Measurements from ENCODE around the gene FZR1.
A peak's percentile ranks its signal among the peaks of the same experiment; 100 is the strongest.
"Not testable (repeated sequence)": the region's sequence is repeated elsewhere in the genome, so short reads cannot be mapped to it uniquely, and the experiment has no call there.

Gene FZR1

DNA sequence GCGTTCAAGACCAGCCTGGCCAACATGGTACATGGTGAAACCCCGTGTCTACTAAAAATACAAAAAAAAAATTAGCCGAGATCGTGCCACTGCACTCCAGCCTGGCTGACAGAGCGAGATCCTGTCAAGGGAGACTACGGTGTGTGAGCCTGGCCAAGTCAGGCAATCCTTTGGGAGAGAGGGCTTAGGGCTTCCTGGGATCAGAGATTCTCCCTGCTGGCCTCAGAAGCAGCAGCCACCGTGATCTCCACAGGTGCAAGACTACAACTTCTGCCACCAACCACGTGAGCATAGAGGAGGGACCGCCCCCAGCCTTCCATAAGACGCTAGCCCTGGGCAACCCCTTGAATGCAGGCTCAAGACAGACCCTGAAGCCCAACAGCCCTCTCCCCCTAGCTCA is 43.7 kb downstream of the FZR1 start:
- DNase-seq: no peak

DNA sequence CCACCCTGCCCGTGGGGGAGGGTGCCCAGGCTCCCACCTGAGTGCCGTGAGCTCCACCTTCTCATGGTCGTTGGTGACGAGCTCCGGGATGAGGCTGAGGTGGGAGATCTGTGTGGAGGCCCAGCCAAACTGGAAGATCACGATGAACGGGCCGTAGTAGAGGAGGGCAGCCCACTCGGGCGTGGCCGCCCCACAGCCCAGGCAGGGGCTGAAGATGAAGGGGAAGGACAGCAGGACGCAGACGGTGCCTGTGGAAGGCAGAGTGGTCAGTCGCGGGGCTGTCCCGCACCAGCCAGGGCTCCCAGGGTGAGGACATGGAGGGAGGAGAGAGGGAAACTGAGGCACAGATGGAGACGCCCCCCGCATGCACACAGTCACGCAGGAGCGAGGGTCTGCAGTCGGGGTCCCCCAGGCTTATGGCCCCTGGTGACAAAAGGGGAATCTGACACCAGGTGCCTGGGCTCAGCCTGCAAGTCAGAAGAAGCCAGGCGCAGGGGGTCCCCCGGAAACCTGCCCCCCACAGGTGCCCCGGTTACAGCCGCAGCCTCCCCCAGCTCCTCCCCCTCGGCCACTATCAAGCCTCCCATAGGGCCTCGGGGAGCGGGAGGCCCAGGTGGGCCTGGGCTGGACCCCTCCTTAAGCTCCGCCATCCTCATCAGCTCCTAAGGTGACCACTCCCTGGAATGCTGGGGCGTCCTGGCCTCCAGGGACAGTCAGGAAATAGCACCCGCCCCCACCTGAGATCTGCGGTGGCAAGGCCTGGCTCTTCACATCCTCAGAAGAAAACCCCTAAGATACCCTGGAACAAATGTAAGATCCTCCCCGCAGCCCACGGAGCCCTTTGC is 45.1 kb downstream of the FZR1 start:
- DNase-seq: no peak

DNA sequence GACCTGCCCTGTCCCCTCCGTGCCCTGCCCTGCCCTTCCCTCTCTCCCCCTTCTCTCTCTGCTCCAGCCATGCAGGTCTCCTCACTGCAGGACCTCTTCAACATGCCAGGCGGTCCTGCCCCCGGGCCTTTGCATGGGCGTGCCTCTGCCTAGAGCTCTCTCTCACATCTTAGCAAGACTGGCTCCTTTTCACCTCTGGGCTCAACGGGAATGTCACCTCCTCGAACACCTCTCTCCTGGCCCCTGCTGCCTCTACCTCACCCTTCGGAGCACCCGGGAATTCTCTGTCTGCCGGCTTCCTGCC is 45.6 kb downstream of the FZR1 start:
- DNase-seq: no peak

DNA sequence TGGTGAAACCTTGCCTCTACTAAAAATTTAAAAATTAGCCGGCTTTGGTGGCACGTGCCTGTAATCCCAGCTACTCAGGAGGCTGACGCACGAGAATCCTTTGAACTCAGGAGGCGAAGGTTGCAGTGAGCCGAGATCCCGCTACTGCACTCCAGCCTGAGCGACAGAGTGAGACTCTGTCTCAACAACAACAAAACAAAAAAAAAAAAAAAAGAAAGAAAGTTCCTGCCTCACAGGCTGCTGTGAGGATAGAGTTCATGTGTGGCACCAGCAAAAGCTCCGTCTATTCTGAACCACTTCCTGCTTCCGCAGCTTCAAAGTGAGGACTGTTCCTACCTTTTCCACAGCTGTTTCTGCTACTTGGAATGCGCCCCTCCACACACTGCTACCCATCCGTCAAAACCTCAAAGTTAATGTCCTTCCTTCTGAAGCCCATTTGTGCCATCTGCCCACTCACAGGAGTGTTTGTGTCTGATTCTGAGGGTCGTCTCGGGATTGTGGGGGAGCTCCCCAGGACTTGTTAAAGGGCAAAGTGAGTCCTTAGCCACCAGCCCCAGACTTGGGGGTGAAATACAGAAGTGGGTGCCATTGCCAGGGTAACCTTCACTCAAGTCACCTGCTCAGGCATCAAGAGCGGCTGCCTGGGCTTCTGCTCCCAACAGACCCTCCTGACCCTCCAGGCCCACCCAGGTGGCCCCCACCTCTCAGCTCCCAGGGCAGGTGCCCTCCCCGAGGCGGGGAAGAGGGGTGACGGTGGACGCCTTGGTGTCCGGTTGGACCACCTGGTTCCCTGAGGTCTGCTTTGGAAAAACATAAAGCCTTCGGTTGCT is 48.4 kb downstream of the FZR1 start:
- no peak for DNase-seq

DNA sequence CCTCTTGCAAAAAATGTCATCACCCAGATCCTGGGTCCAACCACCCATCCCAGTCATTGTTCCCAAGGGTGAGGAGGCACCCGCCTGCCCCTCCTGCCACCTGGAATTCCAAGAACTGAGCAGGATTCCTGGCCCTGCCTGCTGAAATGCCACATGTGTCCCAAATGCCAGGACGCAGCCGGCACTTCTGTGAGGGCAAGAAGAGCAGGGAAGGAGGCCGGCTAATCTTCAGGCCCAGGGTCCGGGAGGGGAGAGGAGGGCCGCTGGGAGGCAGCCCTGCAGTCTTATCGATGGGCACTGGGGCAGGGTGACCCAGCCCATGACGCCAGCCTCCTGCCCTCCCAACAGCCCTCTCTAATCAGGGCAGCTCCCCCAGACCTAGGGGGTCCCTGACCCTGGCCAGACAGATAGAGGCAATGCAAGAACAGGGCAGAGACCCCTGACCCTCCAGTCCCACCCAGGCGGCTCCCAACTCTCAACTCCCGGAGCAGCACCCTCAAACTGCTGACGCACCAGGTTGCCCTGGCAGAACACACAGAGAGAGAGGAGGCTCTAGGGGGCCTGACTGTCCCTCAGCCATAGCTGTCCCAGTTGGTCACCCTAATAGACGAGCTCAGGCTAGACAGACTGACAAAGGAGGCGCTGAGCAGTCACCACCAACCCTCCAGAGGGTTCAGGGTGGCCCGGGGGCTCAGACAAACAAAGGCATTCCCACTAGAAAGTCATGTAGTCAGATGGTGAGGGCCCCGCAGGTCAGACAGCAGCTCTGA is 49.7 kb downstream of the FZR1 start:
- no peak for DNase-seq

DNA sequence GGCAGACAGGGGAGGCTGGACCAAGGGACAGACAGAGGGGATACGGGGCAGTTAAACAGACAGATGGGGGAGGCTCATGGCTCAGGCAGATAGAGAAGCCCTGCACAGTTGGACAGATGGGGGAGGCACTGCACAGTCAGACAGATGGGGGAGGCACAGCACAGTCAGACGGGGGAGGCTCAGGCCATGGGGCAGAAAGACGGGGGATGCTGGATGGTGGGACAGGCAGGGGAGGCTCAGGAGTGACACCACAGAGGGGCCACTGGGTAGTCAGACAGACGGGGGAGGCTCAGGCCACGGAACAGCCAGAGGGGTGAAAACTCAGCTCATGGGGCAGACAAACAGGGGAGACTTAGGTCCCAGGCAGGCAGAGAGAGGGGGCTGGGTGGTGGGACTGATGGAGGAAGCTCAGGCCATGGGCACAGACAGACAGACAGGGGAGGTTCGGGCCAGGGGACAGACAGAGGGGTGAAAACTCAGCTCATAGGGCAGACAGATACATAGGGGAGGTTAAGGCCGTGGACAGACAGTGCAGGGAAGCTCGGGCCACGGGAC is 50.4 kb downstream of the FZR1 start:
- no peak for DNase-seq

DNA sequence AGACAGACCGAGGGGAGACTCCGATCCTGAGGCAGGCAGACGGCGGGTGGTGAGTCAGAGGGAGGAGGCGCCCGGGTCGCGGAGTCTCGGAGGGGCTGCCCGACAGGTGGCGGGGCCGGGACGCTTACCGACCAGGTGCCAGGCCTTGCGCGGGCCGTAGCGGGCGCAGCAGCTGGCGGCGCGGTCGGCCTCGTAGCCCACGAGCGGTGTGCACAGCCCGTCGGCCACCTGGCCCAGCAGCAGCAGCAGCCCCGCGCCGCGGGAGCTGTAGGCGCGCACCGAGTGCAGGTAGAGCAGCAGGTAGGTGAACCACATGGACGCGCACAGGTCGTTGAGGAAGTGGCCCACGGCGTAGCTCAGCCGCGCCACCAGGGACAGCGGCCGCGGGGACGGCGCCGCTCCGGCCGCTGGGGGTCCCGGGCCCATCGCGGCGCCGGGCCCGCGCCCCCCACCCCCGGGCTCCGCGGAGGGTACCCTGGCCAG is 50.9 kb downstream of the FZR1 start:
- no peak for DNase-seq

DNA sequence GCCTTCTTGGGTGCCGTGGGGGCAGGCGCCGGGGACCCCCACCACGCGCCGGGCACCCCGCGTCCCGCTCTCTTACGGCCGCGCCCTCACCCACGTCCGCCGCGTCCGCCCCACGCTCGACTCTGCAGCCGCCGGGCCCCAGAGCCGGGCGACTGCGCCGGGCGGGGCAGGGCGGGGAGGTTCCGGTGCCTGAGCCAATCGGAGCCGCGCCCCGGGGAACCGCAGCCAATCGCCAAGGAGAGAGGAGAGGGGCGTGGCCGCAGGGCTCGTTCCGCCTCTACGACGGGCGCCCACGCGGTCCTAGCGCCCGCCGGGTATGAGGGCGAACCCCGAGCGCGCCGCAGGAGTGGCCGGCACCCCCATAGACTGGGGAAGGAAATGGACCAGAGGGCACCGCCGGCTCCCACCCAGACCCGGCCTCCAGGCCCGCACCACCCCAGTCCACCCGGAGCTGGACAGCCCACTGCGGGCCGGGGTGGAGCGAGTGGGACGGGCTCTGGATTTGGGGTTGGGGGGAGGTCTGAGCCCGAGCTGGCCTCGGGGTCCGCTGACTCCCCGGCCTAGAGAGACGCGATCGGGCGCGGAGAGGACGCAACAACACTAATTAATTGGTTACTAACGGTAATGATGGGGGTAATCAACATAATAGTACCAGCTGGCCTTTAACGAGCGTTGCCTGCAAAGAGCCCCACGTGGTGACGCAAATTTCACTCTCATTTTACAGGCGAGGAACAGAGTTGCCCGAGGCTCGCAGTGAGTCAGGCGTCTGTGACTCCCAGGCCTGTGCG is 51.5 kb downstream of the FZR1 start, which contains the start of gene MFSD12:
Gene MFSD12, minus strand, starts transcription at position 126 of the 788 bp plus-strand sequence. CDS start 183 bp downstream, outside the sequence.
- DNase-seq: peak; percentile 95

DNA sequence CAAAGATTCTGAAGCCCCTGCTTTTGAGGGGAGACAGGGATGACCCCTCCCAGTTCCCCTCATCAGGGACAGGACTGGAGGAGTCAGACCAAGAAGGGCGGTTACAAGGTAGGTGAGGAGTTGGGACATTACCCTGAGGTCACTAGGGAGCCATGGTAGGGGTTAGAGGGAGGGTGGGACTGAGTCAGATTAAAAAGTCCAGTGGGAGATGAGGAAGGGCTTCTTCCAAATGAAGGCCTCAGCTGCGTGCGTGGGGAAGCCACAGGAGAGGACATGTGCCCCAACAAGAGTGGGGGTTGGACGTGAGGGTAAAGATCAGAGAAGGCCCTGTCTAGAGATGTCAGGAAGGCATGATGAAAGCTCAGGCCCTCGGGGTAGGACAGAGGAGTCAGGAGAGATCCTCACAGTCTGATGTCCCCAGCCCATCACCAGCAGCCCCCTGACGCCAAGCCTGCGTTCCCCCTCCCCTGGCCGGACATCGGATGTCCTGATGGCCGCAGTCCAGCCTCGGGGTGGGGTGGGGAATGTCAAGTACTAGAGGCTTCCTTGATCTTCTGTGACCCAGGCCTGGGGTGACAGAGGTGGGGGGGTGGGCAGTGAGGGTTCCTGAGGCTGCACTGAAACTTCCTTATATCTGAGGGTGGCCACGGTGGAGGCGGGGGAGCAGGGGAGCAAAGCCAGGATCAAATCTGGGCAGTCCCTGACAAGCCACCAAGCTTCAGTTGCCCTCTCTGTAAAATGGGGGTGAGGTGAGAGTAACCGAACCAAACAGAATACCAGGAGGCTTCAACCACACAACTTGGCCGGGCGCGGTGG is 57.8 kb downstream of the FZR1 start:
- DNase-seq: no peak

DNA sequence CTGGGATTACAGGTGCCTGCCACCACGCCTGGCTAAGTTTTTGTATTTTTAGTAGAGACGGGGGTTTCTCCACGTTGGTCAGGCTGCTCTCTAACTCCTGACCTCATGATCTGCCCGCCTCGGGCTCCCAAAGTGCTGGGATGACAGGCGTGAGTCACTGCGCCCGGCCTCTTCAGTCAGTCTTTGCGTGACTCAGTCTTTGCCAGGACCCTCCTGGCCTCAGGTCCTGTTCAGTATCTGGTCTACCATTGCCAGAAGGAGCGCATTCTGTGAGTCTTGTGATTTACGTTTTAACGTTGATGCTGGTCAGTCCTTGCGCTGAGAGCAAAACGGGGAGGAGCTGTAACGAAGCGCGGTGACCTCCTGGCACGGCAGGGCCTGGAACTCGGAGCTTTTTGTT is 59.0 kb downstream of the FZR1 start:
- DNase-seq: no peak

DNA sequence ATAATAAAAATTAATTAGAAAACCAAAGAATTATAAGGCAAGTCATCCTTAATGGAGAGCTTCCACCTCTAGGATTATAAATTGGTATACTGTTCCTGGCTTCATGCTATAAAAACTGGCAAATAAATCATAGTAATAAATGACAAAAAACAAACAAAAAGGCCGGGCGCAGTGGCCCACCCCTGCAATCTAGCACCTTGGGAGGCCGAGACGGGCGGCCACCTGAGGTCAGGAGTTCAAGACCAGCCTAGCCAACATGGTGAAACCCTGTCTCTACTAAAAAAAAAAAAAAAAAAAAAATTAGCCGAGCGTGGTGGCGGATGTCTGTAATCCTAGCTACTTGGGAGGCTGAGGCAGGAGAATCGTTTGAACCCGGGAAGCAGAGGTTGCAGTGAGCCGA is 63.9 kb downstream of the FZR1 start:
- DNase-seq: not testable (repeated sequence)

DNA sequence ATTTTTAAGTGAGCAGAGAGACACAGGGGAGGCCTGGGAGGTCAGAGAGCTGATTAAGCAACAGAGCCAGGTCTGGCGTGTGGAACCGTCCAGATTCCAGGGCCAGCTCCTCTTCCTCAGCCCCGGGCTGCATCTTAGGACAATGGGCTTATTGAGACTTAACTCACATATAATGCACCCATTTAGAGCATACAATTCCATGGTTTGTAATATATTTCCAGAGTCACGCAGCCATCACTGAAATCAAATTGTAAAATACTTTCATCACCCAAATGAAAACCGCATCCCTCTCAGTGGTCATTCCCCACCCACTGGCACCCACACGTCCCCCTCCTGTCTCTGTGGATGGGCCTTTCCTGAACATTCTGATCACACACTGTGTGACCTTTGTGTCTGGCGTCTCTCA is 64.5 kb downstream of the FZR1 start:
- no peak for DNase-seq

DNA sequence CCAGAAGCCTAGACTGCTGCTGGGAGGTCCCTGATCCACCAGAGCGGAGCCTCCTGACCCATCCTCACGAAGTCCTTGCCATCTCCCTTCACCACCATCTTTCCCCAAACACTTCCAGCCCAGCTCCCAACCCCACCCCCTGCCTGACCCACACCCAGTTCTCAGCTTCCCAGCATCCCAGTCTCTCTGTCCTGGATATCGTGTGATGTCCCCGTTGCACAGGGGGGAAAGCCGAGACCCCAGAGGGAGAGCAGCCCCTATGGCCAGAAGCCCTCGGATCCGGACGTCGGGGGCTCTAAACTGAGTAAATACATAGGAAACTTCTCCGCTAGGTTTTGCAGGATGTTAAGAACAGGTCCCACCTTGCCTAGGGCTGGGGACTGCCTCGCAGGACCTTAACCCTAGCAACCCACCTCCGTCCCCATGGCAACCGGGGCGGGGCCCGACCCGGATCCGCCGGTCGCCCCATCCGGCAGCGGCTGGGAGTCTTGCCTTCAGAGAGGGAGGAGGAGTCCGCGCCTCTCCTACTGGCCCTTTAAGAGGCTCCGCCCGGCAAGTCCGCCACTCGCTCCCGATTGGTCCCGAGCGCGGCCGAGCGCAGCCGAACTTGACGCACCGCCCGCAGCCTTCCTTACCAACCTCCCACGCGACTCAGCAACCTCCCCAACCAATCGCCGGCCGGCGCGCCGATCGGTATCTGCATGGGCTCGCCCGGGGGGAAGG is 66.2 kb downstream of the FZR1 start:
- DNase-seq: peak; percentile 100

DNA sequence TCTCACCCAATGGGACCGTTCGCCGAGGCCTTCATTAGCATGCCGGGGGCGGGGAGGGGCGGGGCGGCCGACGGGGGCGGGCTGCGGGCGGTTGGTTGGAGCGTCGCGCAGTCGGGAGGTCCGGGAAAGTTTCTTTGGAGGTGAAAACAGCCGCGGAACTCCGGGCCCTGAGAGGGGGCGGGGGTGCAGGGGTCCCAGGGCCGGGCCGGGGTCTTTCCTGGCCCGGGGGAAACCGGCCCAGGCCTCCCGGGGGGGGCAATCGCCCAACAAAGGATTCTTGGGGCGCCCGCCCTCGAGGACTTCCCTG is 66.7 kb downstream of the FZR1 start, which contains the start of gene HMG20B:
Gene HMG20B, plus strand, starts transcription at position 90 of the 307 bp plus-strand sequence. CDS start 366 bp downstream, outside the sequence.
- no peak for DNase-seq

DNA sequence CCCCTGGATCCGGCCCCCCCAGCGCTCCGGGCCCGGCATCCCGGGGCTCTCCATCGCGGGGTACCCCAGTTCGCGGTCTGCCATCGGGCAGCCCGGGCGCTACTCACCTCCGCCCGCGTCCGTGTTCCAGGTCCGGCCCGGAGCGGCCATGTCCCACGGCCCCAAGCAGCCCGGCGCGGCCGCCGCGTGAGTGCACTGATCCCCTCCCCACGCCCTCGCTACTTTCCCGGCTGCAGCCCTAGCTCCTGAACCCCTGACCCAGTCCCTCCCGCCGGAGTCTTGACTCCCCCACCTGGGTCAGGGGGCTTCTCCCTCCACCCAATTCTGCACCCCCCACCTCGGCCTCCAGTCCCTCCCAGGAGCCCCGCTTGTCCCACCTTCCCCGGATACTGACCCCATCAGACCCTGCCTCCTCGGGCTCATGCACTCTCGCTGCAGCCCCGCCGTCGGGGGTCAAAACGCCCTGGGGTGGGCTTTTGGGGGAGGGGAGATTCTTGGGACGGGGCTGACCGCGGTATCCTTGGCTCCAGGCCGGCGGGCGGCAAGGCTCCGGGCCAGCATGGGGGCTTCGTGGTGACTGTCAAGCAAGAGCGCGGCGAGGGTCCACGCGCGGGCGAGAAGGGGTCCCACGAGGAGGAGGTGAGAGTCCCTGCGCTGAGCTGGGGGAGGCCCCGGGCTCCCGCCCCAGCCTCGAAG is 67.2 kb downstream of the FZR1 start:
- no peak for DNase-seq

DNA sequence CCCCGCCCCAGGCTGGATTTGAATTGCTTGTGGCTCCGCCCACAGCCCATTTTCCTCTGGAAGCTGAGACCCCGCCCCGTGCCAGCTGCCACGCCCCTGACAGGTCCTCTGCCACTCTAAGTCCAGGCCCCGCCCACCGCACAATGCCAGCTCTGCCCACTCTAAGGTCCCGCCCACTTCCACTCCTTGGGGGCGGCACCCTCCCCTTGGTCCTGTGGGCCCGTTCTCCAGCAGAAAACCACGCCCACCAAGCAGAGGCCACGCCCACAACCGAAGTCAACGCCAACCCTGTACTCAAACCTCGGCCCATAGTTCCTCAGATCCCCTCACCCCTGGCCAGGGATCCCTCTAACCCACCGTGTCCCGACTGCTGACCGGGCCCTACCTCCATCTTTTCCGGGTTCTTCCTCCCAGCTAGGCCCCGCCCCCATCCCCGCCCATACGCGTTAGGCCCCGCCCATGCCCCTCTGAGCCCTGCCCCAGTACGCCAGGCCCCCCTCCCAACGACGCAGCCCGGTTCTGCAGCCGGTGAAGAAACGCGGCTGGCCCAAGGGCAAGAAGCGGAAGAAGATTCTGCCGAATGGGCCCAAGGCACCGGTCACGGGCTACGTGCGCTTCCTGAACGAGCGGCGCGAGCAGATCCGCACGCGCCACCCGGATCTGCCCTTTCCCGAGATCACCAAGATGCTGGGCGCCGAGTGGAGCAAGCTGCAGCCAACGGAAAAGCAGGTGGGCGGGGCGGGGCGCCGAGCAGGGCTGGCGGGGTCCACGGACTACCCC is 67.9 kb downstream of the FZR1 start:
- DNase-seq: peak; percentile 85

DNA sequence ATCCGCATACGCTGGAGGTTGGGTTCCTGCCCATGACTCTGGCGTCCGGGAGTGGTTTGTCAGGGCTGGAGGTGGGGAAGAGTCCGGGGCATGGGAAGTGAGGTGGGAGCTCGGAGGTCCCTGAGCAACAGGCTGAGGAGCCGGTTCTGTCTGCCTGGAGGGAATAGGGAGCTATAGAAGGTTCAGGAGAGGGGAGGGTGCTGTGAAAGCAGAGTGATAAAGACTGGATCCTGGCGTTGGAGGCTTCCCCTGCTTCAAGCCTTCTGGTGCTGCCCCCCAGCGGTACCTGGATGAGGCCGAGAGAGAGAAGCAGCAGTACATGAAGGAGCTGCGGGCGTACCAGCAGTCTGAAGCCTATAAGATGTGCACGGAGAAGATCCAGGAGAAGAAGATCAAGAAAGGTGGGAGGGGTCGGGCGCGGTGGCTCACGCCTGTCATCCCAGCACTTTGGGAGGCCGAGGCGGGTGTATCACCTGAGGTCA is 69.2 kb downstream of the FZR1 start:
- DNase-seq: no peak

DNA sequence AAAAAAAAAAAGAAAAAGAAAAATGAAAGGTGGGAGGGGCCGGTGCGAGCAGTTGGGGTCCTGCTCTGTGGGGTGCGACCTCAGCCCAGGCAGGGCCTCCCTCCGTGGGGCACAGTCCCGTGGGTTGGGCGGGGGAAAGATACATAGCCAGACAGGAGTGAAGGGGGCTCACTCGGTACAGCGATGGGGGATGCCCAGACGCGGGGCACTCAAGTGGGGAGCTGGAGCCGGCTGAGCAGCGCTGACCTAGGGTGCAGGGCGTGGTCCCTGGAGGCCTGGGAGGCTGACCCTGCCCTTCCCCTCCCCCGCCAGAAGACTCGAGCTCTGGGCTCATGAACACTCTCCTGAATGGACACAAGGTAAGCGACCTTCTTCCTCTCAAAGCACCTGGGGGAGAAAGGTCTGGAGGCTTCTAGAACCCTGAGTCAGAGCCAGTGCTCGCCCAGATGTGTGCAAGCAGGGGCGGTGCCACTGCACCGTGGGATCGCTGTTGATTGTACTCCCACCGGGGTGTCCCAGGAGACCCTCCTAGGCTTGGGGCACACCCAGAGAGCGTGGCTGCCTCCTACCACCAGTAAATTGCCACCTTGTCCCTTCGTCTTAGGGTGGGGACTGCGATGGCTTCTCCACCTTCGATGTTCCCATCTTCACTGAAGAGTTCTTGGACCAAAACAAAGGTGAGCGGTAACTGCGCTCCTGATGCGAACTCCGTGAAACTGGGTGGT is 70.0 kb downstream of the FZR1 start:
- no peak for DNase-seq
